GM18909 (cell line): Measurements from ENCODE around the gene PRR30.

ENCODE experiments used
- ATAC-seq: cut with Tn5 transposase; IDR thresholded peaks from one replicate; pipeline ENCODE4 v1.9.1; 2021; ENCODE audit warnings: mild to moderate bottlenecking; ENCODE audit not compliant: unreplicated experiment, poor library complexity

PRR30 gene

DNA sequence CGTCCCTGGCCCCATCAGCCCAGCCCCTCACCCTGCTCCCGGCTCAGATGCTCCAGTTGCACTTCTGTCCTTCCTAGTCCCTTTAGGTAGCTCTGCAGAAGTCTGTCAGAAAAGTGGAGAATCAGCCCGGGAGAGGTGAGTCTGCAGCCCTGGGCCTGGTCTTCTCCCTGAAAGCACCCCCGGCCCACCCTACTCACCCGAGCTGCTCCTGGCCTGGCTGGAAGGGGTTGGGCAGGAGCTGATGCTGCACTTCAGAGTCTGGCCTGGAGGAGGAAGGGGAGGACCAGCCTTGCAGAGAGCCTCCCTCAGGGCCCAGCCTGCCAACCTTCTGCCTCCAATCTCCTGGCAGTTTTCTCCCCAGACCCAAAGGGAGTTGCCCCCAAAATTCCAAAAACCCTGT, 36.9 kb downstream of the PRR30 start:
- no peak for ATAC-seq

DNA sequence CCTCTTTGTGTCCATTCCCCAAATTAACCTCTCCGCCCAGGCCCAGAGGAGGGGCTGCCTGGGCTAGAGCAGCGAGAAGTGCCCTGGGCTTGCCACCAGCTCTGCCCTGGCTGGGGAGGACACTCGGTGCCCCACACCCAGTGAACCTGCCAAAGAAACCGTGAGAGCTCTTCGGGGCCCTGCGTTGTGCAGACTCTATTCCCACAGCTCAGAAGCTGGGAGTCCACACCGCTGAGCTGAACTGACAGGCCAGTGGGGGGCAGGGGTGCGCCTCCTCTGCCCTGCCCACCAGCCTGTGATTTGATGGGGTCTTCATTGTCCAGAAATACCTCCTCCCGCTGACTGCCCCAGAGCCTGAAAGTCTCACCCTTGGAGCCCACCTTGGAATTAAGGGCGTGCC, 39.2 kb downstream of the PRR30 start:
- ATAC-seq = no peak

DNA sequence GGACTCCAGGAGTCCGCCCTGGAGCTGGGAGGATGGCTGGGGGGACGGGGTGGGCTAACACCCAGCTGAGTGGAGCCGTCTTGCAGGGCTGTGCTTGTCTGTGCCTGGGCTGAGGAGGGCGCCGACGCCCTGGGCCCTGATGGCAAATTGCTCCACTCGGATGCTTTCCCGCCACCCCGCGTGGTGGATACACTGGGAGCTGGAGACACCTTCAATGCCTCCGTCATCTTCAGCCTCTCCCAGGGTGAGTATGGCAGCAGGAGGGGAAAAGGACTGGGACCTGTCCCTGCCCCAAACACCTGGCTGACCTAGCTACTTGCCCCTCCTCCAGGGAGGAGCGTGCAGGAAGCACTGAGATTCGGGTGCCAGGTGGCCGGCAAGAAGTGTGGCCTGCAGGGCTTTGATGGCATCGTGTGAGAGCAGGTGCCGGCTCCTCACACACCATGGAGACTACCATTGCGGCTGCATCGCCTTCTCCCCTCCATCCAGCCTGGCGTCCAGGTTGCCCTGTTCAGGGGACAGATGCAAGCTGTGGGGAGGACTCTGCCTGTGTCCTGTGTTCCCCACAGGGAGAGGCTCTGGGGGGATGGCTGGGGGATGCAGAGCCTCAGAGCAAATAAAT, 39.8 kb downstream of the PRR30 start:
- ATAC-seq = no peak

DNA sequence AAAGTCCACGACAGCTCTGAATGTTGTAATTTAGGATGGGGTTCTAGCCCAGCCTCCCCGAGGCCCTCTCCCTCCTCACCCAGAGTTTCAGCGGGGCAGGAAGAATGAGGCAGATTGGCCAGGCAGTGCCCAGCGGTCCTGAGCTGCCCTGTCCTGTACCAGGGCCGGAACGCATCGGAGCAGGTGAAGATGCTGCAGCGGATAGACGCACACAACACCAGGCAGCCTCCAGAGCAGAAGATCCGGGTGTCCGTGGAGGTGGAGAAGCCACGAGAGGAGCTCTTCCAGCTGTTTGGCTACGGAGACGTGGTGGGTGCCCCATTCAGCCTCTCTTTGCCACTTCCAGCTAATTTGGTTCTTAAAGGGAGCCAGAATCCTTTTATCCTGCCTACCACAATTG, 41.9 kb downstream of the PRR30 start:
- ATAC-seq = no peak

- ATAC-seq = no peak
These were observed 42.4 kb downstream of the PRR30 start for GRCh38 chr2:27096748-27097297.

DNA sequence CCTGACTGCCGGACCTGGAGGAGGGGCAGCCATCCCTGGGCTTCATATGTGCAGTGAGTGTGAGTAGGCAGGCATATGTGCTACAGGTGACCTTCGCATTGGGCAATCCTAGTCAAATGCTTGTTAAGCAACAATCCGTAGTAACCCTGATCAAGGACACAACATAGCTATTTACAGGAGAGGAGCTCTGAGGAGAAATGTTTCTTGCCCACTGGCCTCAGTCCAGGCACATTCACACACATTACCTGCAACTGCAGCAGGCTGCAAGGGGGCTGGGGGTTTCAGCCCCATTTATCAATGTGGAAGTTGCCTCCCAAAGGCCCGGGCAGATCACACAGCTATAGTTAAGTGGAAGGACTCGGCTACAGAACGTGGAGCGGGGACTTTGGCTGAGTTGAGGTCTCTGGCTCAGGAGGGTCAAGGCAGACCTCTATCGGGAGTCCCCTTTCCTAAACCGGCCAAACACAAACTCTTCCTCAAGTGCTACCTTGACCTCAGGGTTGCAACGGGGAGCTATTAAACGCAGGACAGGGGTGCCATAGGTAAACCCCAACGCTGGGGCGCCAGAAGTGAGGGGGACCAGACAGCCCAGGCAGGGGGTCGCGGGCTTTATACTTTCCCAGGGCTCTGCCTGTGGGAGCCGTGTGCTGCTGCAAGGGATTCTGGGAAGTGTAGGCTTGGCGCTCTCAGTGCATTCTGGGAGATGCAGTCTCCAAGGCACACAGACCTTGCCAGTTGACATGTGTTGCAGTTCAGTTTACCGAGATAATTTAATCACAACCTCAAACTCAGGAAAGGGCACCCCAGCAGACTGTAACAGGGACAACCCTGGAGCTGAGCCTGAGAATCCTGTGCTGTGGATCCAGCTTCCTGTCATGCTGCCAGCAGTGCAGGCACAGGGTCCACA, 43.2 kb downstream of the PRR30 start:
- ATAC-seq = peak; percentile 53

DNA sequence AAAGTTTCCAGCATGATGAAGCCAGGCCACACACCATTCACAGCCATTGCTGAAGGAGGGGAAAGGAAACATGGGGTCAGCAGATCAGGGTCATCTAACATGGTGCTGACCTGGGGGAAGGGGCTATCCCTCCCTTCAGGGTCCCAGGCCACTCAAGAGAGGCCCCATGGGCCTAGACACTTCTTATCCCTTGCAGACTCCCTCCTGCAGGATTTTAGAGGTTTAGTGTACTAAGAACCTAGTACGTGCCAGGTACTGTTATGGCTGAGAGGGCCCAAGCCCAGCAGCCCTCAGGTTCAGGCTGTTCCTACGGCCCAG, 43.8 kb downstream of the PRR30 start:
- no peak for ATAC-seq

DNA sequence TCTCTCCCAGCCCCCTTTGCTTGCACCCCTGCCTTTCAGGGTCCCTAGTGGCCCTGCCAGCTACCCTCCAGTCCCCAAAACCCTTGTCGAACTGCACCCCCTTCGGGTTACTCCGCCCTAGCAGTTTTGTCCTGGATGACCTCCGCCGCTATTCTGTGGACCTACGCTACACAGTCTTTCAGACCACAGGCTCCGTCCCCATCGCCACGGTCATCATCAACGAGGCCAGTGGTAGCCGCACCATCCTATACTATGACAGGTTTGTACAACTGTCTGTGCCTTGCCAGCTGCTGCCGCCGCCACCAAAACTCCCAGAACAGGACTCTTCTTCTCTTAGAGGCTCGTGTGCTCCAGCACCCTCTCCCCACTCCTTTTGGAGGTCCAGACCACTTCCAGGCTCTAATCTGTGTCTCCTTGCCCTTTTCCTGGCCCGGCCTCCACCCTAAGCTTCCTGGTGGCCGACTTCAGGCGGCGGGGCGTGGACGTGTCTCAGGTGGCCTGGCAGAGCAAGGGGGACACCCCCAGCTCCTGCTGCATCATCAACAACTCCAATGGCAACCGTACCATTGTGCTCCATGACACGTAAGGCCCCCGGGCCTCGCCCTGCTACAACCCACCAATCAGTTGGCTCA, 44.7 kb downstream of the PRR30 start:
- no peak for ATAC-seq

DNA sequence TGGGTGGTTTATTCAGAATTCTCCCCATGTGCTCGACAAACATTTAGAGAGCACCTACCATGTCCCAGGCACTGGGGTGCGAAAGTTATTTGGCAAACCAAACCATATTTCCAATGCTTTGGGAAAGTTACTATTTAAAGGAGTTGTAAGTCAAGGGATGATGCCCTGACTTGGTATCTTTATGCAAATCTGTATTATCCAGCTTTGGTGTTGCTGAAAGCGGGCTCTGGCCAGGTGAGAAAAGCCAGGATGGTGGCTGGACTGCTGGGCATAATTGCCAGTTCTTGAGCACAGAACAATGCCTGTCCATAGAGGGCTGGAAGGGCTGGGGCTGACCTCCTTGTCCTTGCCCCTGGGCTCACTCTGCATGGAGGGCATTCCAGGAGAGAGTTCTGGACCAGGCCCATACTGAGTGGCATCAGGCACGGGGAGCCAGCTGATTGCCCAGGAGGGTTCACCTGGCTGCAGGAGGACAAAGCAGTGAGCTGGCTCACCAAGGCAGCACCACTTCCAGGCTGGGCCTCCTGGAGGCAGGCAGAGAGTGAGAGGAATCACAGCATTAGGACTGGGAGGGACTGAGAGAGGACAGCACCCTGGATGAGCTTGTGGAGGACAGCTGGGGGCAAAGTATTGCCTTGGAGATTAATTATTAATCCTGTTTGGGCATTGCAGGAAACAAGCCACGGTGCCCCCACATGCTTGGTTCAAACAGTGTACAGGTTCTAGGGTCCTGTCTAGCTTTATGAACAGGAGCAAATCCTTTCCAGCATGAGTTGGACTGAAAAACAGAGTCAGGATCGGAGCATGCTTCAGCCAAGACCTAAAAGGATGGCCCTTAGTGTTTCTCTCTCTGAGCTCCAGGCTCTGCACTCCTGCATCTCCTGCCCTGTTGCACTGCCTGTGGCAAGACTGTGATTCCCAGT, 45.5 kb downstream of the PRR30 start:
- no peak for ATAC-seq

GRCh38 chr2:27092696-27093429, 46.3 kb downstream of the PRR30 start:
- no peak for ATAC-seq

GRCh38 chr2:27091746-27092695, 47.2 kb downstream of the PRR30 start:
- no peak for ATAC-seq

DNA sequence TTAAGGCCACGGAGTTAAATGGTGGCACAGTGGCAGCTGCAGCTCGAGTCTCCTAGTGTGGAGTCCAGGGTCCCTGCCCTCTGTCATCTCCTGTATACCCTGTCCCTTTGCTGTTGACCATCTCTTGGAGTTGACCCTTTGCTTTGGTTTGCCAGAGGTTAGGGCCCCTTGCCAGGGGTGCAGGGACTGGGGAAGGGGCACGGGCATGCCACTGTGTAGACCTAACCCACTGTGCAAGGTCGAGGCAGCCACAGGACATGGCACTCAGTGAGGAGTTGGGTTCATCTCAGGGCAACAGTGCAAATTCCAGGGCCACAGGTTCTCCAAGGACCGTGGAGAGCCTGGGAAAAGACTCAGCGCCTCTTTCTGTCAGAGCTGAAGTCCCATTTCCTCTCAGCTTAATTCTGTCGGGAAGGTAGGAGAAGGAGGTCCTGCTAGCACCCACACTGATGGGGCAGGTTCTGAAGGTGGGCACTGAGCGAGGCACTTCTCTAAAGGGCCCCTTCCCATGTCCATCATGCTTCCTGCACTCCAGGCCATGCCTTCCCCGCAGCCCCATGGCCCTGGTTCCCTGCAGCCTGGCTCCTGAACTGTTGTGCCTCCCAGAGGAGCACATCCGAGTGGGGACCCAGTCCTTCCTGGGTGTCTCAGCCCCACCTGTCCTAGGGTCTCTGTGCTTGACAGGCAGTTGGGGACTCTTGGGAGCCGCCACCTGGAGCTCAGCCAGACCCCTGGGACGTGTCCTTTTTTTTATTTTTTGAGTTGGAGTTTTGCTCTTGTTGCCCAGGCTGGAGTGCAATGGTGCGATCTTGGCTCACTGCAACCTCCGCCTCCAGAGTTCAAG, 49.9 kb downstream of the PRR30 start:
- no peak for ATAC-seq

DNA sequence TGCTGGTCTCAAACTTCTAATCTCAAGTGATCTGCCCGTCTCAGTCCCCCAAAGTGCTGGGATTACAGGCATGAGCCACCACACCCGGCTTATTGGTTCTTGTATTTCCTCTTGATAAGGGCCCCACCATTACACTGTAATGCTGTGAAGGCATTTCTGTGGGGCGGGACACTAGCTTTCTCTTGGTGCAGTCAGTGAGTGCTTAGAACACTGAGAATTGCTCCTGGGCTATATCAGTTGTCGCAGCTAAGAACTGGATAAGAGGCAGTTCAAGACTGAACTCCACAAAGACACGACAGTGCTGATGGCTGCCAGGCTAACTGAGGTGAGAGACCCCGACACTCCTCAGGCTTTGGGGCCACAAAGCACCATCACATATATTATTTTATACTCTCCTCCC, 50.6 kb downstream of the PRR30 start:
- ATAC-seq = no peak

DNA sequence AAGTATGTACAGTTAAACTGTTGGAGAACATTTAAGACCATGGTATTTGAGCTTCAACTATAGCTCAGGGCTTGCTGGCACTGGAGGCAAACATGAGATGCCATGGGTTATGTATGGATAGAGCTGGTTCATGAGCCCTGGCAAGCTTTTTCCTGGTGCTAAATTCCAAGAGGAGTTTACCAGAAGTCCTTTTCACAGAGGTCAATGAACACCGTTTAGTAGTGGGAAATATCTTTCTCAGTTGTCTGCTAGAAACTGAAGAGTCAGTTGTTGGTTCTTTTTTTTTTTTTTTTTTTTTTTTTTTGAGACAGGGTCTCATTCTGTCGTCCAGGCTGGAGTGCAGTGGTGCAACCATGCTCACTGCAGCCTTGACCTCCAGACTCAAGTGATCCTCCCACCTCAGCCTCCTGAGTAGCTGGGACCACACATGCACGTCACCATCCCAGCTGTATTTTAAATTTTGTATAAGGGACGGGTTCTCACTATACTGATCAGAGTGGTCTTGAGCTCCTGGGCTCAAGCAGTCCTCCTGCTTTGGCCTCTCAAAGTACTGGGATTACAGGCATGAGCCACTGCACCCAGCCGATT, 51.3 kb downstream of the PRR30 start:
- no peak for ATAC-seq
